ENCODE results near the gene SLC45A3. TPM values are rescaled to one million over a fixed set of nuclear protein-coding genes. Genes with fewer than 3 reads are reported as not detected.

The SLC45A3 gene
- total and polyA plus RNA-seq, 2 of the 4 experiments (the other 2 are of a cell fraction): 1.4 to 2.5 TPM

- Histone ChIP-seq H2BK15ac (ENCODE audit: low read depth, low read length) (no peak overlapping the region), H3K56ac (ENCODE audit: extremely low read depth, insufficient read depth, low read length) (no peak overlapping the region), H3K18ac (ENCODE audit: low read depth, low read length) (no peak overlapping the region), H3K27ac (ENCODE audit: insufficient read depth, low read length) (no peak overlapping the region), H3K4ac (ENCODE audit: low read depth, low read length) (no peak overlapping the region), H2AFZ (replicated peaks; ENCODE audit: low read length, poor library complexity) (no peak overlapping the region), H2BK120ac (ENCODE audit: low read depth, low read length) (no peak overlapping the region), H3K79me1 (ENCODE audit: low read depth in 1 of 2, low read length in 2 of 2) (peaks cover 29 to 52% of the 10 kb centered on the region in 2 experiments), H2BK20ac (ENCODE audit: low read depth, low read length) (no peak overlapping the region), H2AK9ac (replicated peaks; ENCODE audit: low read depth, low read length, poor library complexity) (no peak overlapping the region), H2BK5ac (ENCODE audit: low read depth, low read length, poor library complexity, severe bottlenecking) (no peak overlapping the region), H2AK5ac (ENCODE audit: low read depth, low read length) (no peak overlapping the region), H3K9me1 (ENCODE audit: insufficient read depth, low read length) (peaks cover 7% of the 10 kb centered on the region), H3K4me3 (ENCODE audit: insufficient read depth, low read depth, low read length) (no peak overlapping the region), H3K9me3 (ENCODE audit: control insufficient read depth, insufficient read depth, low read length) (no peaks in the 10 kb centered on the region), H4K20me1 (ENCODE audit: insufficient read depth, low read length) (peaks cover 9% of the 10 kb centered on the region; the same call in 1 of the 2 replicates), H3K4me1 (ENCODE audit: control insufficient read depth, insufficient read depth, low read length) (no peaks in the 10 kb centered on the region; the same call in 1 of the 2 replicates), H3K27me3 (ENCODE audit: control insufficient read depth, insufficient read depth, low read length) (no peaks in the 10 kb centered on the region), H4K5ac (ENCODE audit: low read depth, low read length) (no peak overlapping the region), H4K8ac (ENCODE audit: low read depth in 2 of 2, low read length in 2 of 2) (no peak overlapping the region), H3K4me2 (ENCODE audit: low read depth, low read length) (no peak overlapping the region), H3K23ac (ENCODE audit: low read depth, low read length) (no peak overlapping the region), H4K91ac (ENCODE audit: insufficient read depth, low read depth, low read length) (no peak overlapping the region), H3K14ac (replicated peaks; ENCODE audit: low read depth, low read length) (no peak overlapping the region), H3K9ac (ENCODE audit: low read depth, low read length) (no peak overlapping the region), H3K36me3 (ENCODE audit: control insufficient read depth, insufficient read depth, low read length) (peaks cover 42% of the 10 kb centered on the region)
- BruUV-seq (replicated peaks): TSS peak; percentile 67
- DNase-seq (no peak), ATAC-seq (ENCODE audit: low read depth) (no peak)
- dilution Hi-C loops (cut with HindIII; ENCODE audit: low sequenced_read_pairs, unreplicated experiment) (no loop called here), intact Hi-C loops (cut with micrococcal nuclease) (no loop called here), in situ Hi-C loops (cut with MboI; ENCODE audit: low sequenced_read_pairs) (no loop called here)
- 91% methylated on average over 3 of the region's 6 CpGs; no CpG with 5 or more reads in 1 of the 2 experiments for WGBS, 2 experiments (ENCODE audit: extremely low coverage in 2 of 2, insufficient read length in 1 of 2)
- TF ChIP-seq CHD1 (IDR thresholded peaks at IDR 0.05; ENCODE audit: low read depth, low read length): no peak
- TF ChIP-seq MAFK (IDR thresholded peaks at IDR 0.05; ENCODE audit: low read depth, low read length): no peak
- no peak for TF ChIP-seq MXI1 (IDR thresholded peaks at IDR 0.05; ENCODE audit: borderline replicate concordance, low read depth, low read length)
- no peak for TF ChIP-seq RCOR1 (IDR thresholded peaks at IDR 0.05; ENCODE audit: insufficient replicate concordance, low read length)
- TF ChIP-seq CEBPB (IDR thresholded peaks at IDR 0.05; ENCODE audit: low read depth, low read length): no peak
- TF ChIP-seq USF2 (IDR thresholded peaks at IDR 0.05; ENCODE audit: low read depth, low read length): no peak
- POLR2A ChIA-PET (ENCODE audit: unreplicated experiment): no interaction called here
- CTCF ChIA-PET: no interaction called here
Observed at GRCh38 chr1:205620269-205620668, 60.0 kb downstream of the SLC45A3 start.

All from IMR-90 (cell line).